Esophagus squamous epithelium (tissue), 4 donors: ENCODE measurements around the gene PHKA1.

Source experiments
- POLR2A ChIP-seq, 4 donors: fragments of 450-650 bp; IDR thresholded peaks; one replicate each; pipeline ENCODE4 v1.6.1; 2017; ENCODE audit warnings: antibody characterized with exemption in 4 of 4, mild to moderate bottlenecking in 4 of 4, moderate library complexity in 3 of 4
- TF ChIP-seq, protein P1 (sequence below), 6 experiments: fragments of 450-650 bp in 4 of 6; fragments of 200-600 bp in 2 of 6; sonication (generic) in 2 of 6; IDR thresholded peaks; one replicate each; pipeline ENCODE4 v1.5.1; 2016 to 2019; ENCODE audit warnings: antibody characterized with exemption in 6 of 6, mild to moderate bottlenecking in 4 of 6, moderate library complexity in 4 of 6

DNA sequence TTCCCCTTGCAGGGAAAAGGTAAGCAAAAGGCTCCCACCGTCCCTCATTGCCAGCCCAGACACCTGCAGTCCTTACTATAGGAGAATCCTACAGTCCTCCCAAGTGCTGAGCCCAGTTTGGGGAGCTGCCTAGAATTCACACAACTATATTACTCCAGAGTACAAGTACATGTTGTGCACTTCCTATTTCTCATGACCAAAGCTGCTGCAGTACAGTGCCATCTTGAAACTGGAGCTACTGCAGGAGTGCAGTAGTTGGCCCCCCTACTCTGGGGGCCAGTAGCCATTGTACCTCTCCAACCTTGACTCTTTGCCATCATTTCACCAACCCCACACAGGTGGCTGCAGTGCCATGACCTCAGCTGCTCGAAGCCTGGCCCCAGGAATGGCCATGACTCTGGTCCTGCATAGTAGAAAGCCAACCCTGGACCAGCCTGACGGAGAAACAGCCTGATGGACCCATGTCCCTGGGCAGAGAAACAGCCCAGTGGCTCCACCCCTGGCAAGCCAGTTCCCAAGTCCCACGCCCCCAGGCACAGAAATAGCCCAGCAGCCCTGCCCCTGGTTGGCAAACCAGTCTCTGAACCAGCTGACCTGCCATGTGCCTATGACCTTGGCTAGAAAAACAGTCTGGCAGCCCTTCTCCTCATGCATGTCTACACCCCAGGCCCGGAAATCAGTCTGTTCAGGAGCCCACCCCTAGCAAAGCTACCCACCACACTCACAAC, 51.9 kb downstream of the PHKA1 start:
- TF ChIP-seq, protein P1, sequence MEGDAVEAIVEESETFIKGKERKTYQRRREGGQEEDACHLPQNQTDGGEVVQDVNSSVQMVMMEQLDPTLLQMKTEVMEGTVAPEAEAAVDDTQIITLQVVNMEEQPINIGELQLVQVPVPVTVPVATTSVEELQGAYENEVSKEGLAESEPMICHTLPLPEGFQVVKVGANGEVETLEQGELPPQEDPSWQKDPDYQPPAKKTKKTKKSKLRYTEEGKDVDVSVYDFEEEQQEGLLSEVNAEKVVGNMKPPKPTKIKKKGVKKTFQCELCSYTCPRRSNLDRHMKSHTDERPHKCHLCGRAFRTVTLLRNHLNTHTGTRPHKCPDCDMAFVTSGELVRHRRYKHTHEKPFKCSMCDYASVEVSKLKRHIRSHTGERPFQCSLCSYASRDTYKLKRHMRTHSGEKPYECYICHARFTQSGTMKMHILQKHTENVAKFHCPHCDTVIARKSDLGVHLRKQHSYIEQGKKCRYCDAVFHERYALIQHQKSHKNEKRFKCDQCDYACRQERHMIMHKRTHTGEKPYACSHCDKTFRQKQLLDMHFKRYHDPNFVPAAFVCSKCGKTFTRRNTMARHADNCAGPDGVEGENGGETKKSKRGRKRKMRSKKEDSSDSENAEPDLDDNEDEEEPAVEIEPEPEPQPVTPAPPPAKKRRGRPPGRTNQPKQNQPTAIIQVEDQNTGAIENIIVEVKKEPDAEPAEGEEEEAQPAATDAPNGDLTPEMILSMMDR (IDR thresholded peaks at IDR 0.05): no peak
- TF ChIP-seq POLR2A (IDR thresholded peaks at IDR 0.05): no peak
